Uterus (tissue), 4 donors: ENCODE results near the gene UCP2. TPM values are rescaled to one million over a fixed set of nuclear protein-coding genes. Genes with fewer than 3 reads are reported as not detected.

Experiments
- DNase-seq, 2 donors: peaks; one replicate each; pipeline ENCODE4 v3.0.0-alpha.2; 2019 to 2020
- H3K27ac ChIP-seq, 2 donors: fragments of 200-600 bp; sonication (generic); 1 replicate in 1 of 2; 2 replicates in 1 of 2; pipeline ENCODE4 v1.5.1; 2016 to 2018
- H3K27me3 ChIP-seq, 2 donors: fragments of 200-600 bp; sonication (generic); one replicate each; pipeline ENCODE4 v1.5.1; 2018 to 2019; ENCODE audit warnings: control low read depth in 1 of 2
- H3K36me3 ChIP-seq, 2 donors: fragments of 200-600 bp; sonication (generic); one replicate each; pipeline ENCODE4 v1.5.1; 2019; ENCODE audit warnings: control low read depth in 1 of 2
- H3K4me1 ChIP-seq, 2 donors: fragments of 200-600 bp; sonication (generic); one replicate each; pipeline ENCODE4 v1.5.1; 2018 to 2019; ENCODE audit warnings: control low read depth in 1 of 2
- H3K4me3 ChIP-seq, 2 donors: fragments of 200-600 bp; sonication (generic); 1 replicate in 1 of 2; 2 replicates in 1 of 2; pipeline ENCODE4 v1.5.1; 2018 to 2019; ENCODE audit warnings: mild to moderate bottlenecking in 1 of 2
- H3K9me3 ChIP-seq, 2 donors: fragments of 200-600 bp; sonication (generic); one replicate each; pipeline ENCODE4 v1.5.1; 2019; ENCODE audit warnings: control low read depth in 1 of 2
- CTCF ChIP-seq, 4 experiments: fragments of 200-600 bp in 2 of 4; fragments of 450-650 bp in 2 of 4; sonication (generic) in 2 of 4; IDR thresholded peaks; one replicate each; pipeline ENCODE4 v1.5.1; 2016 to 2019; ENCODE audit warnings: antibody characterized with exemption in 4 of 4, mild to moderate bottlenecking in 2 of 4, moderate library complexity in 1 of 4
- POLR2A ChIP-seq, 2 donors: fragments of 450-650 bp; IDR thresholded peaks; one replicate each; pipeline ENCODE4 v1.6.1; 2016; ENCODE audit warnings: antibody characterized with exemption in 2 of 2, mild to moderate bottlenecking in 1 of 2, moderate library complexity in 1 of 2
- intact Hi-C: fragments of 100-400 bp; cut with DNase I; formaldehyde crosslinking; loops from one replicate; pipeline ENCODE4 v1.15.1; 2023; ENCODE audit warnings: low total_unique reads
- total RNA-seq, 4 donors: library from RNA; depleted of rRNA in 3 of 4; stranded (reverse); fragments of >200 nt in 3 of 4; gene quantifications; one replicate each; pipeline versions ENCODE4 v1.1.0 to v1.2.4, GENCODE V29; 2014 to 2023
- donor health status: DM: yes; HTN: yes; CAD: no.

UCP2 gene
- total RNA-seq, 4 donors from 2014 or later = 10.8 to 64.7 (median 33.7) TPM; not detected in 1

- TF ChIP-seq POLR2A (IDR thresholded peaks at IDR 0.05) (no peak), CTCF (IDR thresholded peaks at IDR 0.05) (no peak)
- intact Hi-C loops = no loop called here
- Histone ChIP-seq H3K4me3 (no peak overlapping the region), H3K27me3 (no peaks in the 10 kb centered on the region), H3K9me3 (no peaks in the 10 kb centered on the region), H3K27ac (no peak overlapping the region), H3K36me3 (no peaks in the 10 kb centered on the region), H3K4me1 (no peaks in the 10 kb centered on the region)
- DNase-seq = no peak
Measured at GRCh38 chr11:74006743-74007304, 24.2 kb upstream of the UCP2 start.

GRCh38 chr11:74005721-74006517 is 23.3 kb upstream of the UCP2 start:
- no peak for DNase-seq
- Histone ChIP-seq H3K27ac (no peak overlapping the region), H3K4me3 (no peak overlapping the region), H3K4me1 (no peaks in the 10 kb centered on the region), H3K36me3 (no peaks in the 10 kb centered on the region), H3K27me3 (no peaks in the 10 kb centered on the region), H3K9me3 (no peaks in the 10 kb centered on the region)
- intact Hi-C loops = no loop called here
- TF ChIP-seq POLR2A (IDR thresholded peaks at IDR 0.05) = no peak
- no peak for TF ChIP-seq CTCF (IDR thresholded peaks at IDR 0.05)

GRCh38 chr11:74004759-74005615 is 22.3 kb upstream of the UCP2 start:
- intact Hi-C loops = no loop called here
- no peak for TF ChIP-seq CTCF (IDR thresholded peaks at IDR 0.05)
- TF ChIP-seq POLR2A (IDR thresholded peaks at IDR 0.05) = no peak
- DNase-seq = no peak

GRCh38 chr11:74004046-74004695 is 21.5 kb upstream of the UCP2 start:
- no peak overlapping the region for H3K27ac ChIP-seq
- no peak overlapping the region for H3K4me3 ChIP-seq
- intact Hi-C loops = no loop called here
- H3K36me3 ChIP-seq = no peaks in the 10 kb centered on the region
- TF ChIP-seq CTCF (IDR thresholded peaks at IDR 0.05) (no peak), POLR2A (IDR thresholded peaks at IDR 0.05) (no peak)
- H3K4me1 ChIP-seq = no peaks in the 10 kb centered on the region
- H3K27me3 ChIP-seq = no peaks in the 10 kb centered on the region
- no peaks in the 10 kb centered on the region for H3K9me3 ChIP-seq
- no peak for DNase-seq

More at GRCh38 chr11:74004759-74005615, 22.3 kb upstream of the UCP2 start:
- Histone ChIP-seq H3K27ac (no peak overlapping the region), H3K9me3 (no peaks in the 10 kb centered on the region), H3K4me1 (no peaks in the 10 kb centered on the region), H3K4me3 (no peak overlapping the region), H3K36me3 (no peaks in the 10 kb centered on the region), H3K27me3 (no peaks in the 10 kb centered on the region)
